ENCODE measurements around the gene VSIR.
A peak's percentile ranks its signal among the peaks of the same experiment; 100 is the strongest.

Gene VSIR

GRCh38 chr10:71747551-71748523 is 25.5 kb downstream of the VSIR start:
- no peak for DNase-seq
- H3K36me3 Mint-ChIP-seq = peaks cover 61% of the 10 kb centered on the region
- H3K4me1 Mint-ChIP-seq = peaks cover 98% of the 10 kb centered on the region
- H3K27ac Mint-ChIP-seq = peak overlapping the region; percentile 96
- no peaks in the 10 kb centered on the region for H3K27me3 Mint-ChIP-seq
- H3K9me3 Mint-ChIP-seq = peaks cover 2% of the 10 kb centered on the region
- peak overlapping the region; percentile 33 for H3K4me3 Mint-ChIP-seq
- CTCF ChIA-PET = interaction anchor here (0.7 to 4.9 kb wide), 14 partner anchors 10 to 53 kb away, joined by 3 to 36 read pairs (median 4); partner anchors contain the start of gene VSIR

- peaks cover 57% of the 10 kb centered on the region for H3K36me3 Mint-ChIP-seq
- no peak for DNase-seq
- CTCF ChIA-PET = interaction anchor here (0.9 to 4.9 kb wide), 10 partner anchors 12 to 54 kb away, joined by 3 to 36 read pairs (median 4); partner anchors contain the start of gene VSIR
Observed at GRCh38 chr10:71747039-71747531, 26.2 kb downstream of the VSIR start.

GRCh38 chr10:71746344-71747037 is 26.8 kb downstream of the VSIR start:
- peaks cover 9% of the 10 kb centered on the region for H3K9me3 Mint-ChIP-seq
- no peak overlapping the region for H3K4me3 Mint-ChIP-seq
- CTCF ChIA-PET = interaction anchor here (0.9 to 4.9 kb wide), 11 partner anchors 8 to 53 kb away, joined by 3 to 36 read pairs (median 4); partner anchors contain the start of gene VSIR
- H3K4me1 Mint-ChIP-seq = peaks cover 98% of the 10 kb centered on the region
- peak; percentile 56 for DNase-seq
- peaks cover 51% of the 10 kb centered on the region for H3K36me3 Mint-ChIP-seq
- H3K27ac Mint-ChIP-seq = peak overlapping the region; percentile 96
- no peaks in the 10 kb centered on the region for H3K27me3 Mint-ChIP-seq

More at GRCh38 chr10:71747039-71747531, 26.2 kb downstream of the VSIR start:
- H3K9me3 Mint-ChIP-seq = peaks cover 9% of the 10 kb centered on the region
- H3K4me3 Mint-ChIP-seq = peak overlapping the region; percentile 33
- H3K4me1 Mint-ChIP-seq = peaks cover 98% of the 10 kb centered on the region
- peak overlapping the region; percentile 96 for H3K27ac Mint-ChIP-seq
- H3K27me3 Mint-ChIP-seq = no peaks in the 10 kb centered on the region

GRCh38 chr10:71745664-71746250 is 27.6 kb downstream of the VSIR start:
- CTCF ChIA-PET = interaction anchor here (1.1 to 4.9 kb wide), 6 partner anchors 9 to 42 kb away, joined by 3 to 36 read pairs (median 4); partner anchors contain the start of gene VSIR
- H3K9me3 Mint-ChIP-seq = peaks cover 9% of the 10 kb centered on the region
- peak overlapping the region; percentile 96 for H3K27ac Mint-ChIP-seq
- H3K36me3 Mint-ChIP-seq = peaks cover 47% of the 10 kb centered on the region
- peaks cover 100% of the 10 kb centered on the region for H3K4me1 Mint-ChIP-seq
- no peak for DNase-seq
- H3K27me3 Mint-ChIP-seq = no peaks in the 10 kb centered on the region
- H3K4me3 Mint-ChIP-seq = no peak overlapping the region

- CTCF ChIA-PET = interaction anchor here (1.1 to 4.9 kb wide), 2 partner anchors 10 to 27 kb away, joined by 3 to 36 read pairs; partner anchors contain the start of gene VSIR
- H3K27me3 Mint-ChIP-seq = no peaks in the 10 kb centered on the region
- no peak overlapping the region for H3K4me3 Mint-ChIP-seq
- peak overlapping the region; percentile 96 for H3K27ac Mint-ChIP-seq
- peaks cover 42% of the 10 kb centered on the region for H3K36me3 Mint-ChIP-seq
- peaks cover 100% of the 10 kb centered on the region for H3K4me1 Mint-ChIP-seq
- no peak for DNase-seq
- H3K9me3 Mint-ChIP-seq = peaks cover 9% of the 10 kb centered on the region
Observed at GRCh38 chr10:71744897-71745663, 28.2 kb downstream of the VSIR start.

GRCh38 chr10:71743866-71744265 is 29.5 kb downstream of the VSIR start:
- H3K9me3 Mint-ChIP-seq = peaks cover 9% of the 10 kb centered on the region
- H3K36me3 Mint-ChIP-seq = peaks cover 39% of the 10 kb centered on the region
- no peaks in the 10 kb centered on the region for H3K27me3 Mint-ChIP-seq
- H3K27ac Mint-ChIP-seq = peak overlapping the region; percentile 92
- peaks cover 100% of the 10 kb centered on the region for H3K4me1 Mint-ChIP-seq
- CTCF ChIA-PET = interaction anchor here (0.7 kb wide), 1 partner anchor 8 kb away, joined by 3 read pairs; no protein-coding TSS in a partner anchor
- H3K4me3 Mint-ChIP-seq = no peak overlapping the region
- no peak for DNase-seq

GRCh38 chr10:71743089-71743838 is 30.1 kb downstream of the VSIR start:
- DNase-seq = no peak
- H3K27ac Mint-ChIP-seq = peak overlapping the region; percentile 92
- H3K9me3 Mint-ChIP-seq = peaks cover 9% of the 10 kb centered on the region
- H3K4me1 Mint-ChIP-seq = peaks cover 99% of the 10 kb centered on the region
- no peaks in the 10 kb centered on the region for H3K27me3 Mint-ChIP-seq
- peak overlapping the region; percentile 17 for H3K4me3 Mint-ChIP-seq
- CTCF ChIA-PET = interaction anchor here (0.7 to 7.5 kb wide), 4 partner anchors 9 to 30 kb away, joined by 3 to 39 read pairs (median 4); partner anchors contain the start of gene VSIR
- peaks cover 34% of the 10 kb centered on the region for H3K36me3 Mint-ChIP-seq

- Mint-ChIP-seq H3K4me3 (peak overlapping the region; percentile 53), H3K9me3 (peaks cover 9% of the 10 kb centered on the region), H3K27ac (peak overlapping the region; percentile 92), H3K4me1 (peaks cover 99% of the 10 kb centered on the region), H3K27me3 (no peaks in the 10 kb centered on the region), H3K36me3 (peaks cover 32% of the 10 kb centered on the region)
- no peak for DNase-seq
- CTCF ChIA-PET = interaction anchor here (1.2 to 7.5 kb wide), 3 partner anchors 16 to 31 kb away, joined by 3 to 39 read pairs (median 5); partner anchors contain the start of gene VSIR
Observed at GRCh38 chr10:71742301-71743088, 30.8 kb downstream of the VSIR start.

GRCh38 chr10:71741671-71742070 is 31.6 kb downstream of the VSIR start:
- CTCF ChIA-PET = interaction anchor here (1.0 to 7.5 kb wide), 5 partner anchors 9 to 32 kb away, joined by 3 to 39 read pairs (median 5); partner anchors contain the start of gene VSIR
- Mint-ChIP-seq H3K36me3 (peaks cover 24% of the 10 kb centered on the region), H3K4me3 (peak overlapping the region; percentile 53), H3K4me1 (peaks cover 99% of the 10 kb centered on the region), H3K27me3 (no peaks in the 10 kb centered on the region), H3K9me3 (peaks cover 9% of the 10 kb centered on the region), H3K27ac (peak overlapping the region; percentile 92)
- no peak for DNase-seq

- H3K27me3 Mint-ChIP-seq = no peaks in the 10 kb centered on the region
- peak overlapping the region; percentile 20 for H3K4me3 Mint-ChIP-seq
- peaks cover 9% of the 10 kb centered on the region for H3K9me3 Mint-ChIP-seq
- H3K4me1 Mint-ChIP-seq = peaks cover 99% of the 10 kb centered on the region
- peak overlapping the region; percentile 92 for H3K27ac Mint-ChIP-seq
- DNase-seq = no peak
- CTCF ChIA-PET = interaction anchor here (0.6 to 7.5 kb wide), 5 partner anchors 8 to 38 kb away, joined by 3 to 39 read pairs (median 4); no protein-coding TSS in a partner anchor
- peaks cover 20% of the 10 kb centered on the region for H3K36me3 Mint-ChIP-seq
Observed at GRCh38 chr10:71741029-71741428, 32.3 kb downstream of the VSIR start.

GRCh38 chr10:71740069-71740653 is 33.2 kb downstream of the VSIR start:
- Mint-ChIP-seq H3K9me3 (peaks cover 9% of the 10 kb centered on the region), H3K27ac (peak overlapping the region; percentile 79), H3K27me3 (no peaks in the 10 kb centered on the region), H3K4me1 (peaks cover 99% of the 10 kb centered on the region), H3K4me3 (no peak overlapping the region), H3K36me3 (peaks cover 14% of the 10 kb centered on the region)
- no peak for DNase-seq
- CTCF ChIA-PET = interaction anchor here (1.0 to 7.5 kb wide), 3 partner anchors 7 to 14 kb away, joined by 3 to 39 read pairs (median 5); no protein-coding TSS in a partner anchor
